H1 (cell line): ENCODE data around the gene SCNN1B. TPM values are rescaled to one million over a fixed set of nuclear protein-coding genes. Genes with fewer than 3 reads are reported as not detected.

Experiments
- USF2 ChIP-seq: IDR thresholded peaks from 2 replicates; pipeline ENCODE4 v1.6.1; 2011; ENCODE audit warnings: low read length, improper control_type of control experiment
- polyA plus RNA-seq, 7 experiments: library from polyadenylated mRNA; depleted of rRNA in 3 of 7; stranded (reverse) in 5 of 7; unstranded in 2 of 7; fragments of >200 nt in 5 of 7; fragments of 200-250 nt in 2 of 7; gene quantifications; 1 replicate in 5 of 7; 2 replicates in 1 of 7; 4 replicates in 1 of 7; pipeline versions ENCODE4 v1.2.1 to v1.2.3, GENCODE V29; 2011 to 2013; ENCODE audit warnings: missing spikeins in 2 of 7, mixed read lengths in 2 of 7
- total RNA-seq: library from RNA; stranded (reverse); fragmentation: NEBNext Ultra II Directional; extraction: Animal tissue kit (Norgen Biotek cat#: 25700); gene quantifications from 2 replicates; pipeline ENCODE4 v1.2.1, GENCODE V29; 2021

SCNN1B gene
- total and polyA plus RNA-seq, 2 of the 8 experiments (the other 6 are each of a cell fraction or from before 2014, with no cell fraction given) = 0.20 to 0.95 TPM

- no peak for TF ChIP-seq USF2
These were observed 17.5 kb upstream of the SCNN1B start (continued) for GRCh38 chr16:23284584-23284983.
